Activated CD8-positive, alpha-beta memory T cell treated with anti-CD3 and anti-CD28 coated beads for 24 hours (primary cell): ENCODE measurements around the gene ESX1.
"Not testable (repeated sequence)": the region's sequence is repeated elsewhere in the genome, so short reads cannot be mapped to it uniquely, and the experiment has no call there.

Experiments
- DNase-seq: peaks from one replicate; pipeline ENCODE4 v3.0.0-alpha.2; 2020

ESX1 gene

DNA sequence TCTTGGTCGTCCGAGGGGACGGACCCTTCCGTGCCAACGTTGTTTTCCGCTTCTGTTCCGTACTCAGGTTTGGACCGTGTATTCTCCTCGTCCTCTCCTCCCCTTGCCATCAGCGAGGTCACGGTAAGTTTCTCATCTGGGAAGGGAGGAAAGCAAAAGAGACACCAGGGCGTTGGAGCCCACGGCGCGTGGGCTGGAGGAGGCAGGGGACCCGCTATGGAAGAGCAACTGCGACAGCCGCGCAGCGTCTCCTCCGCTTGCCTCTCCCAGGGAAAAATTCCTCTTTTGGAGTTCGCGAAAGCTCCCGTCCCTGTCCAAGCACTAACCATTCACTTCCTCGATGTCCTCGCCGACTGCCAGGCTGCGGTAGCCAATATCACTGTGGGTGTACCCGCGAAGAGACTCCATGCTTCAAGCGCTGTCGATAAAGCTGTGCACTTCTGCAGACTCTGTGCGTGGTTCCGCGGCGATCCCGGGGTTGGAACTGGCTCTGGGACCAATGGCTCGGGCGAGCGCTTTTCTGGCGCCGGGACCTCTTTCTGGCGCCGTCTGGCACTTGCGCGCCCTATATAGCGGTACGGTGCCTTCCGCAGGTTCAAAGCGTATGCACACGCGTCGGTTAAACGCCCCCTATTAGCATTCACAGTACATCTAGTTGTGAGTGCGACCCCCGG lies at the start of gene ESX1:
Gene ESX1, minus strand, starts transcription at position 492 of the 674 bp plus-strand sequence. Its CDS starts 84 bp downstream, at position 408.
- DNase-seq, result no peak

DNA sequence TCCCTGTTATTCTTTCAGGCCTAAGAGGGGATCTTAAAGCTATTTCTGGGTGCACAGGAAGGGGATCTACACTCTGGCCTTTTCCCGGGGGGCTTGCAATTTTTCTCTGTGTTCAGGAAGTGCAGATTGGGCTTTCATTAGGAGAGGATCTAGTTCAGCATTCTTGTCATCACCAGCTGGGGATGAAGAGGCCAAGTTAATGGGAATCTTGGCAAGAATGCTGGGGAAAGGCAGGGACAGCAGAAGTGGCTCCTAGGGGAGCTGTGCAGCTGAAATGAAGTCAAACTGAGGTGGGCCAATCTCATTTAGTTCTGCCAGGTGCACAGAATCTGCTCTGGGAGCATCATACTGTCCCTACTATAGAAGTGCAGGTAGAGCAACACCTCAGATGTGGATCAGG lies 40.9 kb upstream of the ESX1 start:
- no peak for DNase-seq

DNA sequence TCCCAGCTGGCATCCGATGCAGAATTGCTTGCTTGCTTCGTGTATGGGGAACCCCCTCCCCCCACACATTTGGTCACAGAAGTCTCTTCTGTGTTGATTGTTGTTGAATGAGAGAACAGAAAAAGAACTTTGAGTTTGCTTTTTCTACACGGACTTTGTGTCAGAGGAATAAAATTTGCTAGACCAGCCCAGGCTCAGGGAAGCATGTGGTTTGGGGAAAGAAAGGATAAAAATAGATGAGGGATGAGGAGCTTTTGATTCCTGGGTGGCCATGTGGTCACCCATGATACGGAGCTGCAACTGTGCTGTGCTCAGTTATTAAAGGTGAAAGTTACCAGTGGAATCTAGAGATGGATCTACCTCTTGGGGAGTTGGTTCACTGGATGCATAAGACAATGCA lies 34.2 kb upstream of the ESX1 start:
- DNase-seq, result no peak

DNA sequence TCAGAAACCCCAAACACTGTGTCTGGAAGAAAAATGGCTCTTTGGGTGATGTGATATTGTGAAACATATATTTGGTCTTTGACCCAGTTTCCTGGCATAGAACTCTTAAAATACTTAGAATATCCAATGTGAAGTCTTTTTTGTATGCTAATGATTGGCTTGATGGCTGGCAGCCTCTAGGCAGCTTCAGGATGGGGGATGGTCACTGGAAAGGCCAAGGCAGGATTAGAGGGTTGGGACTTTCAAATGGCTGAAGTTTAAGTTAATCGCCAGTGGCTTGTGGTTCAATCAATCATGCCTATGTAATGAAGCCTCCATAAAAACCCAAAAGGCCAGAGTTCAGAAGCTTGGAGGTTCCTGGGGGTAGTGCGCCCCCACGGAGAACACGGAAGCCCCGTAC lies 33.5 kb upstream of the ESX1 start:
- DNase-seq, result no peak

DNA sequence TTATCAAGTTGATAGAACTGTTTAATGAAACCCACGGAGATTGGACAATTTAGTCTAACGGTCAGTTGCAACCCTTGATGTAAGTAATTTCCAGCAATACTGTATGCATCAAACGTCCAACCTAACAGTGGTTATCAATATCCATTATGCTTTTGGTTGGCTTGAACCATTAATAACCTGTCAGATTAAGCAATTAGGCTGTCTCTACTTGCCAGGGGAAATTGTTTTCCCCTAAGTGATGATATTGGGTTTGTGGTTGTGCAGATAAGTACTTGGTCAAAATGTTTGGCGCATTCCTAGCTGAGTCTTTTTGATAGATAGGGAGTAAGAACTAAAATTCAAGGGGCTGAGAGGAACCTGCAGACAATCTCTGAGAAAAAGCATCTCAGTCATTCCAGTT lies 30.5 kb upstream of the ESX1 start:
- DNase-seq, result no peak

DNA sequence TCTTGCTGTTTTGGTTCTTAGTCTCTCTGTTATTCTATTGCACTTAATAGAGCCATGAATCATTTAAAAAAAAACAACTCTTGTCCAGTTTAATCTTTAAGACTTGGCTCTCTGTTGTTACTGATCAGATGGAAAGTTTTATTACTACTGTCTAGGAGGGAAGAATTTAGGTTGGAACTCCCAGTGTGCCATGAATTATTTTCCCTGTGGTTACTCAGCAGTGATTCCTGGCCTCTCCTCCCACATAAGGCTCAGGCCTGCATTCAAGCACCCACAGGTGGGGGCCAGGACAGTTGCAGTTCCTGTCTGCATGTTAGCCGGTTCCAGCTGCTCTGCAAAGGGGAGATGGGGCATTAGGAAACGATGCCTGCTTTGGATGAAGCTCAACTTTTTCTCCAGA lies 29.8 kb upstream of the ESX1 start:
- DNase-seq, result no peak

DNA sequence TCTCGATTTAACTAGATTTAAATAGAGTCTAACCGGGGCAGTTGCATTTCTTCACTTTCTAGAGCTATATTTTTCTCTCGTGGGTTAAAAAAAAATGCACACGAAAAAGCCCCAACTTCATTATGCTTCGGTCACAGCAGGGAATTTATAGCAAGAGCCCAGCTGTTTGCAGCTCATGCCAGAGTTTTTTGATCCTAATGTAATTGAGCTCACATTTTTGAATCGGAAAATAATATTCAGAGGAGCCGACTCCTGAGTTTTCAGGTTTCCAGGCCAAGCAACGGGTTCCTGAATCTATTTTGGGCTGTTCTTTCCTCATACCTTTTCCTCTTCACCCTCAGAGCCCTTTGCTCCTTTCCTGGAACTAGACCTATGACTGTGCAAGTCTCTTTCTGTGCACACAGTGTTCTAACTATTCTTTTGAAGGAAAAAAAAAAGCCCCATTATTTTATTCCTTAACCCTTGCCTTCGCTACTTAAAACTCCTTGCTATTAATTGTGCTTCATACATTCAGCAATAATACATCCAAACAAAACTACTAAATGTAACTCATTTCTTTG lies 27.5 kb upstream of the ESX1 start:
- DNase-seq, result no peak

DNA sequence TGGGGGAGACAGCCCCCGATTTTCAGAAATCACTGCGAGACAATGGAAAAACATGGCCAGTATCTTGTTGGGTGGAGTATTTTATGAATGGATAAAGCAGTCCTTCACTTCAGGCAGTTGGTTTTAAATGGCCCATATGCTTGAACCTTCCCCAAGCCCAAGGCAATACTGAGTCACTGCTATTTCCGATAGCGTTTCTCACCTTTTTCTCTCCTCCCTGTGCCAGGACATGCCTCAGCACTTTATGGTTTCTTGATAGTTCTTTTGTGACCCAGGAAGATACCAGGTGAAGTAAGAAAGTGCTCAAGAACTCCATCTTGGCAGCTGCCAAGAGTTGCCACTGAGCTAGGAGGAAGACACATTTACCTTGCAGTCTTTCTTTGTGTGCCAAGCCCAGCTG lies 26.8 kb upstream of the ESX1 start:
- no peak for DNase-seq

DNA sequence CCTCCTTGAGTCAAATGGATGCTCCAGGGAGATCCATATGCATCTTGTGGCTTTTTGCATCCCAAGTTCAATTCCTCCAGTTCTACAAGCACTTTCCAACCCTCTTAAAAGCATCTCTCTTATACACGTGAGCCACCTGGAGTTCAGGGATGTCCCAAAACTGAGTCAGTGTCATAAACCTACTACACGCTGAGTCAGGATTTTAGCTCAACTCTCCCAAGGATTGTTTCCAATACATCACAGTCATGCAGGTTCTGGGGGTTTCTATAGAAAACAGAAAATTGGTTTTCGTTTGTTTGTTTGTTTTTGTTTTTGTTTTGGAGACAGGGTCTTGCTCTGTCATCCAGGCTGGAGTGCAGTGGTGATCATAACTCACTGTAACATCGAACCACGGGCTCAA lies 25.9 kb upstream of the ESX1 start:
- no peak for DNase-seq

DNA sequence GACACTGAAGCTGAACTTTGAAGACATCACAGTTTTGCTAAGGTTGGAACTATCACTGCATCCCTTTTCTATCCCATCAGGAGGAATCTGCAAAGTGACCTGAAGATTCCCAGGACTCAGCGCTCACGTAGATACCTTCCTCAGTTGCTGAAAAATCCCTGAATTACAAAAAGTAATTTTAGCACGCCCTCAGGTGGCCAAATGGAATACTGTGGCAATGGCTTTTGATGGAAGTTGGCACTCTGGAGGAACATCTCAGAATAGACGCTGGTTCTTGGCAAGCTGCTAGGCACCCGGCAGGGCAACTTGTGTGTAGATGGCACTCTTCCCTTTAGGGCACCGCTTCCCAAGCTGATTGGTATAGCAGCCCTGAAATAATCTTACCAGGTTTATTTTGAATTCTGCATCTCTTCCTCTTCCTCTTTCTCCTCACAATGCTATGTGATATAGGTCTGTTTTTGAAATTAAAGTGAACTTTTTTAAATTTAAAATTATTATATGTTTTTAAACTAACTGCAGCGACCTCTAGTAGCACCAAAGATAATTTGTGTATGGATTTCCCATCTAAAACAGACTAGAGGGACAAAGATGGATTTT lies 16.3 kb upstream of the ESX1 start:
- DNase-seq, result no peak

DNA sequence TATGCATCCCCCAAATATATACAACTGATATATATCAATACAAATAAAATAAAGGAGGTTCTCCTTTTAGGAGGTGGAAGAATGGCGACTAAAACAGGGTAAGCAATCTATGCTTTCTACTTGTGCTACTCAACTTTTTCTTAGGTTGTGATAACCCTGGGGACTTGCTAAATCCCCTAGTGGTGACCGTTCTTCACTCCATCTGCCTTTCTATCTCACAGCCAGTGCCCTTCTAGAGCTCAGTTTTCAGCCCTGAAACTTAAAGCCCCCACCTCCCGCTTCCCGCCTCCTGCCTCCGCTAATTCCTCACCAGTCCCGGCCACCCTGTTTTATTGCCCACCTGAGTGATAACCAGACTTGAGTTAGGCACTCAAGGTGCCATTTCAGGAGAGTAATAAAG lies 15.5 kb upstream of the ESX1 start:
- no peak for DNase-seq

DNA sequence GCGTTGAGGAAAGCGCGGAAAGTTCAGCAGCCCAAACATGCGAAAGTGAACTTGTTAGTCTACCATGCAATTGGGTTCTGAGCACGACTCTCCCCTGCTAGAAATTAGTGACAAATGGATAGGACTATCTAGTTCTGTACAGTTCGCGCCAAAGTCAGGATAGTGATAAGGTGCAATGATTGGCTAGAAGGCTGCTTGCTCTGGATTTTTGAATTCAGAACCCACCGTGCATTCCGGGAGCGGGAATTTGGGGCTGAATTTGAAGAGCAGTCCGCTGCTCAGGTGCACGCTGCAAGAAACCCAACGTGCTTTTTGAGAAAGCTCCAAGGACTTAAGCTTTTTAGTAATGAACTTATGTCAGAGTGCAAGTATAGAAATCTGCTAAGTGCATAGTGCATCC lies 732 bp upstream of the ESX1 start:
- no peak for DNase-seq

DNA sequence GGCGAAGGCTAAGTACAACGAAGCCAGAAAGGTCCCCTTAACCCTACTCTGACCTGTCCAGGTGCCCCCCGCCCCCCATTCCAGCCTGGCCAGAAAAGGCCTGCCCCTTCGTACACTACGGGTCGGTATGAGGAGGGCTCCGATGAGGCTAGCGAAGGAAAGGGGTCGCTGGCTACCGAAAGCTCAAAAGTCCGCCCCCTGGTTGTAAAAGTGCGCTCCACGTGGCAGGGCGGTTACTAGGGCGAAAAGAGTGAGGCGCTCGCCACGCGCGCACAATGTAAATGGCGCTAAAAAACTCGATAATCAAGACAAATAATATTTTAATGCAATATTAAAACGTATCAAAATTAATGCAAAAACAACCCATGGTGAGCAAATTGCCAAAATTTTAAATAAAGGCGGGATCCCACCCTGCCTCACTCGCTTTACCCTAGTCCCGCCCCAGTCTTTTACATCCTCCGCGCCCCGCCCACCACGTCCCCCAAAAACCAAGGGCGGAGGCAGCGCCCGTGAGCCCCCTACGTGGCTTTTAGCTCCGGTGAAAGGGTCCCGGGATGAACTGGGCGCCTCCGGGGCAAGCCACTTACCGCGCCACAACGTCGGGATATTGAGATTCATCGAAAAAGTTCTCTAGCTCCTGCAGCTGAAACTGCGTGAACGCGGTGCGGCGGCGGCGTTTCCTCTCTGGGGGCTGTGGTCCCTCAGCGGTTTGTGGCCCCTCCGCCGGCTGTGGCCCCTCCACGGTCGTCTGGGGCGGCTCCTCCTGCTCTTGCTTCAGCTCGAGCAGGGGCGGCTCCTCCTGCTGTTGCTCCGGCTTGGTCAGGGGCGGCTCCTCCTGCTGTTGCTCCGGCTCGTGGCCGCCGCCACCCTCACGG lies 929 bp downstream of the ESX1 start:
- DNase-seq, result no peak

DNA sequence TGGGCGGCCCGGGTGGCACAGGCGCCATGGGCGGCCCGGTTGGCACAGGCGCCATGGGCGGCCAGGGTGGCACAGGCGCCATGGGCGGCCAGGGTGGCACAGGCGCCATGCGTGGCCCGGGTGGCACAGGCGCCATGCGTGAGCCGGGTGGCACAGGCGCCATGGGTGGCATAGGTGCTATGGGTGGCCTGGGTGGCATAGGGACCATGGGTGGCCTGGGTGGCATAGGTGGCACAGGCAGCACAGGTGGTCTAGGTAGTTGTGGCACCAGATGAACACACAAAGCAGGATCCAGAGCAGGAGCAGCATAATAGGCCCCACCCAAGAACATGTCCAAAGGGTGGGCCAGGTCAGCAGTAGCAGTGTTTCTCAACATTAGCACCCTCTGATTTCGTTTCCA lies 4.3 kb downstream of the ESX1 start:
- DNase-seq, result no peak

DNA sequence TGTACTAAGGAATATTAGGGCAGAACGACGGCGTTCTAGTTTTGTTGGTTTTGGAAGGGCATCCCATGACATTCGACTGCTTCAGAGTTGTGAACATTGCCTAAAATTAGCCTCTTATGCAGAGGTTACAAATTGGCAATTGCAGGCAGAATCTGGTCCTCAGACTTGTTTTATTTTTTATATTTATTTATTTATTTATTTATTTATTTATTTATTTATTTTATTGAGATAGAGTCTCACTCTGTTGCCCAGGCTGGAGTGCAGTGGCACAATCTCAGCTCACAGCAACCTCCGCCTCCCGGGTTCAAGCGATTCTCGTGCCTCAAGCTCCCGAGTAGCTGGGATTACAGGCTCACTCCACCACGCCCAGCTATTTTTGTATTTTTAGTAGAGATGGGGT lies 24.7 kb downstream of the ESX1 start:
- DNase-seq, result not testable (repeated sequence)

DNA sequence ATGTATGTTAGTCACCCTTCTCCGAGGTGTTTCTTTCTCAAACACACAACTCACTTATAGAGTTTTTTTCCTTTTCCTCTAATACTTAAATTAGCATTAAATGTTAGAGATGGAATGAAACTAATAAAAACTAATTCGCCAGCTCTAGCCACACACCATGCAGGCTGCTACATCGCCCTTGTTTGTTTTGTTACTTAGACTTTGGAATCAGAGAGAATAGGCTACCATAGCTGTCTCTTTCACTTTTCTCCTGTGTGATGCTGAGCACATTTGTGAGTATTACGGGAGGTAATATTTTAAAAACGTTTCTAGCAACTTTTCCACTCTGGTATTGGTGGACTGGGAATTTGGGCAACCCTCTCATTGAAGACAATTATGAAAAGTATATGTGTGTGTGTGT lies 43.5 kb downstream of the ESX1 start:
- no peak for DNase-seq

DNA sequence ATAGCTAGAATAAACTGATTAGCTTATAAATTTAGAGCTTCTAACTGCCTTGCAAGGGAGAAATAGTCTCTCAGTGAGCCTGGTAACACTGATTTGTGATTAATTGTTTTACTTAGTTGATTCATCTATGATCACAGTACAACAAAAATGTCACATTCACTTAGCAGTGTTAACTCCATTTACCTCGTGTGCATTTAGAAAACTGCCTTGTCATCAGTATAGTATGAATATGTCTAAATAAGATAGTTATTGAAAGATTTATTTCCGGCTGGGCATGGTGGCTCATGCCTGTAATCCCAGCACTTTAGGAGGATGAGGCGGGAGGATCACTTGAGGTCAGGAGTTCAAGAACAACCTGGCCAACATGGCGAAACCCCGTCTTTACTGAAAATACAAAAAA lies 49.2 kb downstream of the ESX1 start:
- no peak for DNase-seq
